T-cell (primary cell): Measurements from ENCODE around the gene SLC26A5. TPM values are rescaled to one million over a fixed set of nuclear protein-coding genes. Genes with fewer than 3 reads are reported as not detected.

Experiments used
- ATAC-seq, 4 experiments: fragments of 200-7000 bp in 3 of 4; fragments of 150-1000 bp in 1 of 4; cut with Tn5 transposase; replicated peaks in 1 of 4; 1 replicate in 3 of 4; 2 replicates in 1 of 4; pipeline ENCODE4 v1.10.0; 2021; ENCODE audit warnings: moderate library complexity in 3 of 4, mild to moderate bottlenecking in 2 of 4, moderate number of reproducible peaks in 1 of 4
- CTCF ChIA-PET, 2 donors: fragments of 300-600 bp; sonication (Branson Sonifier 250); formaldehyde crosslinking; loops; one replicate each; lab custom pipeline; 2022; ENCODE audit warnings: antibody characterized with exemption in 2 of 2; lab: Charles Lee
- POLR2A ChIA-PET, 2 donors: fragments of 300-600 bp; sonication (Branson Sonifier 250); formaldehyde crosslinking; loops; one replicate each; lab custom pipeline; 2022; ENCODE audit warnings: antibody characterized with exemption in 2 of 2; lab: Charles Lee
- DNase-seq, 35 experiments: peaks; one replicate each; pipeline versions ENCODE4 v3.0.0 to v3.0.0-alpha.2; 2013 to 2023
- H3K27ac ChIP-seq: one replicate; pipeline ENCODE4 v1.5.1; 2013; ENCODE audit warnings: low read length
- H3K27me3 ChIP-seq, 2 experiments: replicated peaks in 1 of 2; 1 replicate in 1 of 2; 2 replicates in 1 of 2; pipeline versions ENCODE4 v1.6.1 to v1.7.0; 2013; ENCODE audit warnings: low read length in 1 of 2, mixed read lengths in 1 of 2; ENCODE audit not compliant: control insufficient read depth in 2 of 2, insufficient read depth in 2 of 2; ENCODE audit errors: extremely low read depth in 1 of 2
- H3K36me3 ChIP-seq, 2 donors: 1 replicate in 1 of 2; 2 replicates in 1 of 2; pipeline versions ENCODE4 v1.6.1 to v1.7.0; 2013; ENCODE audit warnings: low read length in 1 of 2; ENCODE audit not compliant: control insufficient read depth in 2 of 2, insufficient read depth in 1 of 2; ENCODE audit errors: extremely low read depth in 1 of 2
- H3K4me1 ChIP-seq, 2 experiments: 1 replicate in 1 of 2; 2 replicates in 1 of 2; pipeline versions ENCODE4 v1.6.1 to v1.7.0; 2013; ENCODE audit warnings: low read length in 2 of 2, mixed read lengths in 1 of 2; ENCODE audit not compliant: insufficient read depth in 2 of 2, control insufficient read depth in 1 of 2; ENCODE audit errors: extremely low read depth in 1 of 2
- H3K4me3 ChIP-seq, 2 donors: 1 replicate in 1 of 2; 2 replicates in 1 of 2; pipeline versions ENCODE4 v1.5.1 to v1.7.0; 2013; ENCODE audit warnings: mild to moderate bottlenecking in 2 of 2, low read length in 1 of 2, moderate library complexity in 1 of 2; ENCODE audit not compliant: control insufficient read depth in 1 of 2; ENCODE audit errors: extremely low read depth in 1 of 2
- H3K9me3 ChIP-seq: 2 replicates; pipeline ENCODE4 v1.7.0; 2013
- H3K27ac Mint-ChIP-seq, 2 donors: one replicate each; pipeline ENCODE4 v1.8.0; 2020 to 2021; ENCODE audit warnings: mild to moderate bottlenecking in 2 of 2, mixed read lengths in 2 of 2
- H3K27me3 Mint-ChIP-seq, 2 donors: one replicate each; pipeline ENCODE4 v1.8.0; 2021 to 2022; ENCODE audit warnings: mixed read lengths in 2 of 2
- H3K36me3 Mint-ChIP-seq: one replicate; pipeline ENCODE4 v1.8.0; 2021; ENCODE audit warnings: mixed read lengths
- H3K4me1 Mint-ChIP-seq, 3 donors: one replicate each; pipeline ENCODE4 v1.8.0; 2020 to 2022; ENCODE audit warnings: mixed read lengths in 3 of 3, mild to moderate bottlenecking in 1 of 3
- H3K4me3 Mint-ChIP-seq, 3 donors: one replicate each; pipeline ENCODE4 v1.8.0; 2020 to 2022; ENCODE audit warnings: mild to moderate bottlenecking in 3 of 3, mixed read lengths in 3 of 3, moderate library complexity in 3 of 3
- H3K9me3 Mint-ChIP-seq, 3 donors: one replicate each; pipeline ENCODE4 v1.8.0; 2020 to 2022; ENCODE audit warnings: mixed read lengths in 3 of 3
- WGBS: methylation state at CpG from one replicate; pipeline ENCODE4 v1.1.5; 2013; ENCODE audit warnings: missing lambda C conversion rate; ENCODE audit not compliant: insufficient coverage; 5-methylcytosine and 5-hydroxymethylcytosine counted together
- total RNA-seq, 35 experiments: library from RNA in 6 of 35; stranded (reverse) in 6 of 35; fragments of 120-200 nt in 1 of 35; gene quantifications; one replicate each; pipeline versions ENCODE4 v1.2.1 to v1.2.4 and lab custom pipeline; 2013 to 2026

Gene SLC26A5
- total RNA-seq, 5 donors from 2014 or later (not counting 1 experiment from before 2014, with no cell fraction given) = 0.22 to 0.23 TPM; not detected in 3

GRCh38 chr7:103394566-103394965 is 51.4 kb downstream of the SLC26A5 start:
- CTCF ChIA-PET = no interaction called here
- H3K4me1 Mint-ChIP-seq = no peaks in the 10 kb centered on the region
- no CpG with 5 or more reads among the region's 4 CpGs for WGBS
- POLR2A ChIA-PET = no interaction called here
- no peak overlapping the region for H3K4me3 ChIP-seq
- H3K27ac Mint-ChIP-seq = no peak overlapping the region
- no peaks in the 10 kb centered on the region for H3K36me3 ChIP-seq
- no peak overlapping the region for H3K4me3 Mint-ChIP-seq
- H3K36me3 Mint-ChIP-seq = no peaks in the 10 kb centered on the region
- ATAC-seq (no peak), DNase-seq (no peak)
- H3K9me3 ChIP-seq = no peaks in the 10 kb centered on the region
- H3K9me3 Mint-ChIP-seq = no peaks in the 10 kb centered on the region
- H3K27ac ChIP-seq = no peak overlapping the region
- H3K27me3 ChIP-seq = peaks cover 0 to under 1% of the 10 kb centered on the region in 2 experiments
- peaks cover 9 to 10% of the 10 kb centered on the region in 2 donors for H3K27me3 Mint-ChIP-seq
- H3K4me1 ChIP-seq = no peaks in the 10 kb centered on the region

GRCh38 chr7:103391976-103392375 is 54.0 kb downstream of the SLC26A5 start:
- no peak overlapping the region for H3K4me3 Mint-ChIP-seq
- peaks cover 12 to 16% of the 10 kb centered on the region in 2 donors for H3K27me3 Mint-ChIP-seq
- H3K27ac Mint-ChIP-seq = no peak overlapping the region
- no peaks in the 10 kb centered on the region for H3K9me3 ChIP-seq
- ChIA-PET POLR2A (no interaction called here), CTCF (no interaction called here)
- no peak overlapping the region for H3K4me3 ChIP-seq
- H3K4me1 ChIP-seq = no peaks in the 10 kb centered on the region
- no CpG with 5 or more reads among the region's 2 CpGs for WGBS
- H3K9me3 Mint-ChIP-seq = no peaks in the 10 kb centered on the region
- no peak for DNase-seq
- H3K27me3 ChIP-seq = peaks cover 0 to 4% of the 10 kb centered on the region in 2 experiments
- no peaks in the 10 kb centered on the region for H3K4me1 Mint-ChIP-seq
- H3K27ac ChIP-seq = no peak overlapping the region
- no peaks in the 10 kb centered on the region for H3K36me3 ChIP-seq
- no peak for ATAC-seq
- H3K36me3 Mint-ChIP-seq = no peaks in the 10 kb centered on the region

DNA sequence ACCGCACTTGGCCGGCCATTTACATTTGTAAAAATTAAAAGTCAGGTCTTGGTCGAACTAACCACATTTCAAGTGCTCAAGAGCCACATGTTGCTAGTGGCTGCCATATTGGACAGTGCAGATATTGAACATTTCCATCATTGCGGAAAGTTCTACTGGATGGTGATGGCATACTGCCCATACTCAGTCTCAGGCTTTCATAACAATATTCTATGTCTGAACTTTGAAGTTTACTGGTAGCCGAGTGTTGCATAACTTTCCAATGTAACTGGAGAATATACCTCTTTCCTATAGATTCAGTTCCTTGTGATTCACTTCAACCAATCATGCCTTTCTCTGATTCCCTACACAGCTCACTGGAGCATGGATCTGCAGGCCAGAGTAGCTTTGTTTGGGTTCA is 54.9 kb downstream of the SLC26A5 start:
- H3K4me3 Mint-ChIP-seq = no peak overlapping the region
- ATAC-seq (no peak), DNase-seq (no peak)
- H3K4me1 ChIP-seq = no peaks in the 10 kb centered on the region
- H3K36me3 ChIP-seq = no peaks in the 10 kb centered on the region
- H3K9me3 Mint-ChIP-seq = no peaks in the 10 kb centered on the region
- ChIA-PET CTCF (no interaction called here), POLR2A (no interaction called here)
- H3K27me3 ChIP-seq = peaks cover 0 to 8% of the 10 kb centered on the region in 2 experiments
- no peaks in the 10 kb centered on the region for H3K4me1 Mint-ChIP-seq
- H3K27ac Mint-ChIP-seq = no peak overlapping the region
- no peak overlapping the region for H3K4me3 ChIP-seq
- no peak overlapping the region for H3K27ac ChIP-seq
- 86% methylated on average over 3 of the region's 5 CpGs for WGBS
- peaks cover 9 to 11% of the 10 kb centered on the region in 2 donors for H3K27me3 Mint-ChIP-seq
- H3K9me3 ChIP-seq = no peaks in the 10 kb centered on the region
- H3K36me3 Mint-ChIP-seq = no peaks in the 10 kb centered on the region

- H3K9me3 ChIP-seq = no peaks in the 10 kb centered on the region
- H3K27me3 Mint-ChIP-seq = peaks cover 7 to 11% of the 10 kb centered on the region in 2 donors
- H3K9me3 Mint-ChIP-seq = no peaks in the 10 kb centered on the region
- H3K4me1 Mint-ChIP-seq = no peaks in the 10 kb centered on the region
- no peak for ATAC-seq
- H3K27me3 ChIP-seq = peaks cover 0 to 8% of the 10 kb centered on the region in 2 experiments
- H3K4me3 Mint-ChIP-seq = no peak overlapping the region
- no peaks in the 10 kb centered on the region for H3K4me1 ChIP-seq
- H3K36me3 ChIP-seq = no peaks in the 10 kb centered on the region
- no peak overlapping the region for H3K4me3 ChIP-seq
- ChIA-PET CTCF (no interaction called here), POLR2A (no interaction called here)
- no peaks in the 10 kb centered on the region for H3K36me3 Mint-ChIP-seq
- H3K27ac Mint-ChIP-seq = no peak overlapping the region
- no peak overlapping the region for H3K27ac ChIP-seq
- DNase-seq = no peak
- 72% methylated on average over 2 of the region's 3 CpGs for WGBS
Observed at GRCh38 chr7:103389263-103389662, 56.7 kb downstream of the SLC26A5 start.

DNA sequence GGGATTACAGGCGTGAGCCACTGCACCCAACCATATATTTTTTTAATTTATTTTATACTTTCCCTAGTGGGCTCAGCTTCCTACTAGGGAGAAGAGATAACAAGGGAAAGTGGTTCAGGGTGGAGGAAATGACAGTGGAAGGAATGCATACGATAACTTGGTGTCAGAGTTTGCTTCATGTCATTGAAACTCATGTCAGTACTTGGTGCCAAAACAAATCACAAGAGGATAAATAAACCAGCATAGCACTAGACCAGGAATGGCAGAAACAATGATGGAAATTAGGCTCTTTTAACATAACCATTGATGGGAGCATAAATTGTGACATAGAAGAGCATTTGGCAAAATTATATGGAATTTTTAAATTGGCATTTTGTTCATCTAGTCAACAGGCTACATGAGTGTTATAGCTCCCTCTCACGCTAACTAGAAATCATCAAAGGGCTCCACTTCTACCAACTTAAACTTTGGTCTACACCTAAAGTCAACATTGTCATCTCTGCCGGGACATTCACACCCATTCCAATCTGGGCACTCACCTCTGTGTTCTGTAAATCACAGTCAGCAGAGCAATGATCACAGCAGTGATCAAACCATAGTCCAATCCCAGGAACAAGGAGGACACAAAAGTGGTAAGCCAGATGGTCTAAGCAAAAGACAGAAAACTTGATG is 57.4 kb downstream of the SLC26A5 start:
- no peaks in the 10 kb centered on the region for H3K9me3 Mint-ChIP-seq
- ATAC-seq = no peak
- H3K27me3 ChIP-seq = peaks cover 0 to 8% of the 10 kb centered on the region in 2 experiments
- H3K27ac Mint-ChIP-seq = no peak overlapping the region
- POLR2A ChIA-PET = no interaction called here
- no peak for DNase-seq
- peaks cover 7 to 11% of the 10 kb centered on the region in 2 donors for H3K27me3 Mint-ChIP-seq
- CTCF ChIA-PET = interaction anchor here (0.6 to 0.7 kb wide), 3 partner anchors 25 to 1949 kb away, joined by 4 to 9 read pairs (median 4); no protein-coding TSS in a partner anchor
- H3K4me1 Mint-ChIP-seq = no peaks in the 10 kb centered on the region
- no peak overlapping the region for H3K4me3 ChIP-seq
- no peaks in the 10 kb centered on the region for H3K9me3 ChIP-seq
- H3K36me3 Mint-ChIP-seq = no peaks in the 10 kb centered on the region
- WGBS = 93% methylated on average over 3 of the region's 4 CpGs
- no peak overlapping the region for H3K4me3 Mint-ChIP-seq
- H3K4me1 ChIP-seq = no peaks in the 10 kb centered on the region
- H3K36me3 ChIP-seq = no peaks in the 10 kb centered on the region
- H3K27ac ChIP-seq = no peak overlapping the region

GRCh38 chr7:103387242-103387641 is 58.8 kb downstream of the SLC26A5 start:
- no peak for ATAC-seq
- DNase-seq = no peak
- POLR2A ChIA-PET = no interaction called here
- Mint-ChIP-seq H3K9me3 (no peaks in the 10 kb centered on the region), H3K27me3 (peaks cover 7 to 11% of the 10 kb centered on the region in 2 donors), H3K4me1 (no peaks in the 10 kb centered on the region), H3K36me3 (no peaks in the 10 kb centered on the region), H3K4me3 (no peak overlapping the region), H3K27ac (no peak overlapping the region)
- peaks cover 0 to 8% of the 10 kb centered on the region in 2 experiments for H3K27me3 ChIP-seq
- no peaks in the 10 kb centered on the region for H3K36me3 ChIP-seq
- H3K4me1 ChIP-seq = no peaks in the 10 kb centered on the region
- no peak overlapping the region for H3K4me3 ChIP-seq
- WGBS = no CpG with 5 or more reads among the region's 1 CpG
- H3K27ac ChIP-seq = no peak overlapping the region
- no peaks in the 10 kb centered on the region for H3K9me3 ChIP-seq
- CTCF ChIA-PET = no interaction called here
